Neuronal stem cell (in vitro differentiated cells): ENCODE results near the gene C18orf63.

Experiments
- DNase-seq: peaks from one replicate; pipeline ENCODE4 v3.0.0-alpha.2; 2013; ENCODE audit warnings: low spot score
- H2AFZ ChIP-seq: one replicate; pipeline ENCODE4 v1.6.1; 2013; ENCODE audit warnings: mild to moderate bottlenecking, low read length, inconsistent platforms
- H2AK5ac ChIP-seq: 2 replicates; pipeline ENCODE4 v1.6.1; 2013; ENCODE audit warnings: low read depth, mild to moderate bottlenecking, inconsistent platforms, low read length, moderate library complexity, mixed read lengths
- H2BK120ac ChIP-seq: 2 replicates; pipeline ENCODE4 v1.6.1; 2013; ENCODE audit warnings: low read depth, mild to moderate bottlenecking, inconsistent platforms, low read length, moderate library complexity, mixed read lengths
- H2BK12ac ChIP-seq: one replicate; pipeline ENCODE4 v1.6.1; 2013; ENCODE audit warnings: low read length, inconsistent platforms
- H2BK15ac ChIP-seq: 2 replicates; pipeline ENCODE4 v1.6.1; 2013; ENCODE audit warnings: mild to moderate bottlenecking, low read length, inconsistent platforms, mixed read lengths
- H2BK5ac ChIP-seq: one replicate; pipeline ENCODE4 v1.6.1; 2013; ENCODE audit warnings: inconsistent platforms, mild to moderate bottlenecking, low read length, moderate library complexity
- H3K14ac ChIP-seq: one replicate; pipeline ENCODE4 v1.6.1; 2013; ENCODE audit warnings: low read length, inconsistent platforms
- H3K18ac ChIP-seq: 2 replicates; pipeline ENCODE4 v1.6.1; 2013; ENCODE audit warnings: low read length, inconsistent platforms
- H3K23ac ChIP-seq: 2 replicates; pipeline ENCODE4 v1.6.1; 2013; ENCODE audit warnings: low read depth, mild to moderate bottlenecking, mixed read lengths, low read length, inconsistent platforms; ENCODE audit not compliant: poor library complexity
- H3K27ac ChIP-seq: replicated peaks from 3 replicates; pipeline ENCODE4 v1.5.1; 2013; ENCODE audit warnings: low read length, inconsistent platforms
- H3K27me3 ChIP-seq, 3 experiments: 2 replicates each; pipeline ENCODE4 v1.6.1; 2013; ENCODE audit warnings: low read length in 3 of 3, mild to moderate bottlenecking in 2 of 3, inconsistent platforms in 1 of 3, low read depth in 1 of 3, mixed read lengths in 1 of 3, moderate library complexity in 1 of 3; ENCODE audit not compliant: control insufficient read depth in 3 of 3, insufficient read depth in 3 of 3
- H3K36me3 ChIP-seq, 2 donors: replicated peaks in 1 of 2; 2 replicates each; pipeline ENCODE4 v1.6.1; 2013; ENCODE audit warnings: low read length in 2 of 2; ENCODE audit not compliant: control insufficient read depth in 2 of 2, insufficient read depth in 2 of 2
- H3K4ac ChIP-seq: 2 replicates; pipeline ENCODE4 v1.6.1; 2013; ENCODE audit warnings: inconsistent platforms, mild to moderate bottlenecking, low read length, moderate library complexity
- H3K4me1 ChIP-seq, 2 donors: 1 replicate in 1 of 2; 2 replicates in 1 of 2; pipeline ENCODE4 v1.6.1; 2013; ENCODE audit warnings: low read length in 2 of 2, low read depth in 1 of 2; ENCODE audit not compliant: control insufficient read depth in 2 of 2, insufficient read depth in 1 of 2
- H3K4me2 ChIP-seq: one replicate; pipeline ENCODE4 v1.6.1; 2013; ENCODE audit warnings: mild to moderate bottlenecking, low read length, inconsistent platforms; ENCODE audit not compliant: insufficient read depth, poor library complexity, severe bottlenecking
- H3K4me3 ChIP-seq, 2 donors: 2 replicates each; pipeline ENCODE4 v1.5.1; 2013; ENCODE audit warnings: low read length in 2 of 2, mild to moderate bottlenecking in 2 of 2, inconsistent platforms in 1 of 2, moderate library complexity in 1 of 2
- H3K79me1 ChIP-seq: one replicate; pipeline ENCODE4 v1.6.1; 2013; ENCODE audit warnings: low read depth, mild to moderate bottlenecking, inconsistent platforms, low read length, moderate library complexity
- H3K9ac ChIP-seq: one replicate; pipeline ENCODE4 v1.6.1; 2013; ENCODE audit warnings: mild to moderate bottlenecking, low read depth, low read length, inconsistent platforms; ENCODE audit not compliant: poor library complexity
- H3K9me3 ChIP-seq, 2 donors: replicated peaks in 1 of 2; 2 replicates each; pipeline versions ENCODE3 to v1.6.1; 2013; ENCODE audit warnings: low read length in 2 of 2, mild to moderate bottlenecking in 2 of 2, inconsistent platforms in 1 of 2, low read depth in 1 of 2, mixed read lengths in 1 of 2, moderate library complexity in 1 of 2; ENCODE audit not compliant: control insufficient read depth in 2 of 2, insufficient read depth in 1 of 2
- H4K8ac ChIP-seq: one replicate; pipeline ENCODE4 v1.6.1; 2013; ENCODE audit warnings: low read depth, mild to moderate bottlenecking, inconsistent platforms, low read length, moderate library complexity
- H4K91ac ChIP-seq: one replicate; pipeline ENCODE4 v1.6.1; 2013; ENCODE audit warnings: low read length, low read depth, mild to moderate bottlenecking, inconsistent platforms; ENCODE audit not compliant: poor library complexity
- WGBS, 2 donors: extraction: QIAGEN DNeasy Blood & Tissue Kit; methylation state at CpG; one replicate each; pipeline ENCODE4 v1.1.7; 2013; ENCODE audit warnings: missing lambda C conversion rate in 2 of 2, mixed read lengths in 1 of 2; ENCODE audit not compliant: insufficient read length in 2 of 2, insufficient replicate concordance in 1 of 2; ENCODE audit errors: extremely low coverage in 2 of 2; 5-methylcytosine and 5-hydroxymethylcytosine counted together

The C18orf63 gene

GRCh38 chr18:74299162-74299561, 16.5 kb upstream of the C18orf63 start:
- Histone ChIP-seq H3K4me2 (no peak overlapping the region), H3K4me3 (no peak overlapping the region), H2AFZ (no peak overlapping the region), H3K4me1 (peaks cover 0 to 1% of the 10 kb centered on the region in 2 donors), H4K8ac (no peak overlapping the region), H3K18ac (no peak overlapping the region), H3K36me3 (no peaks in the 10 kb centered on the region), H2BK12ac (no peak overlapping the region), H4K91ac (no peak overlapping the region), H2BK120ac (no peak overlapping the region), H3K79me1 (no peaks in the 10 kb centered on the region), H2AK5ac (no peak overlapping the region), H3K4ac (no peak overlapping the region), H2BK5ac (no peak overlapping the region), H3K27ac (no peak overlapping the region), H3K14ac (no peak overlapping the region), H3K27me3 (peaks cover 0 to 18% (median 0%) of the 10 kb centered on the region in 3 experiments), H3K9me3 (peaks cover 0 to 3% of the 10 kb centered on the region in 2 donors), H3K9ac (no peak overlapping the region), H2BK15ac (no peak overlapping the region), H3K23ac (no peak overlapping the region)
- no CpG with 5 or more reads among the region's 1 CpG for WGBS, 2 donors
- DNase-seq = no peak

- no peak overlapping the region for H2BK12ac ChIP-seq
- WGBS, 2 donors = no CpG with 5 or more reads among the region's 3 CpGs
These were observed 15.9 kb upstream of the C18orf63 start for GRCh38 chr18:74299746-74300145.

GRCh38 chr18:74303306-74303705, 12.3 kb upstream of the C18orf63 start:
- Histone ChIP-seq H3K18ac (no peak overlapping the region), H3K27me3 (peaks cover 0 to 24% (median 0%) of the 10 kb centered on the region in 3 experiments), H3K4me2 (no peak overlapping the region), H3K79me1 (no peaks in the 10 kb centered on the region), H2BK15ac (no peak overlapping the region), H2BK12ac (no peak overlapping the region), H3K36me3 (no peaks in the 10 kb centered on the region), H2AFZ (no peak overlapping the region), H3K9me3 (no peaks in the 10 kb centered on the region), H4K91ac (no peak overlapping the region), H3K9ac (no peak overlapping the region), H3K14ac (no peak overlapping the region), H3K27ac (no peak overlapping the region), H3K23ac (no peak overlapping the region), H3K4me3 (no peak overlapping the region), H2BK5ac (no peak overlapping the region), H2BK120ac (no peak overlapping the region), H4K8ac (no peak overlapping the region), H3K4me1 (peaks cover 0 to 1% of the 10 kb centered on the region in 2 donors), H3K4ac (no peak overlapping the region), H2AK5ac (no peak overlapping the region)
- no peak for DNase-seq
- WGBS, 2 donors = no CpG with 5 or more reads among the region's 5 CpGs

More at GRCh38 chr18:74299746-74300145, 15.9 kb upstream of the C18orf63 start:
- Histone ChIP-seq H3K4me2 (no peak overlapping the region), H2BK5ac (no peak overlapping the region), H2AK5ac (no peak overlapping the region), H3K36me3 (no peaks in the 10 kb centered on the region), H3K4ac (no peak overlapping the region), H3K27me3 (peaks cover 0 to 24% (median 0%) of the 10 kb centered on the region in 3 experiments), H3K4me1 (peaks cover 0 to 1% of the 10 kb centered on the region in 2 donors), H2AFZ (no peak overlapping the region), H3K27ac (no peak overlapping the region), H3K23ac (no peak overlapping the region), H3K9ac (no peak overlapping the region), H2BK120ac (no peak overlapping the region), H4K91ac (no peak overlapping the region), H4K8ac (no peak overlapping the region), H3K79me1 (no peaks in the 10 kb centered on the region), H2BK15ac (no peak overlapping the region), H3K4me3 (no peak overlapping the region), H3K18ac (no peak overlapping the region), H3K9me3 (no peaks in the 10 kb centered on the region), H3K14ac (no peak overlapping the region)
- DNase-seq = no peak

GRCh38 chr18:74303936-74304335, 11.7 kb upstream of the C18orf63 start:
- Histone ChIP-seq H2BK120ac (no peak overlapping the region), H3K36me3 (no peaks in the 10 kb centered on the region), H2BK5ac (no peak overlapping the region), H3K4me2 (no peak overlapping the region), H3K4ac (no peak overlapping the region), H3K27ac (no peak overlapping the region), H3K23ac (no peak overlapping the region), H3K4me1 (peaks cover 0 to 1% of the 10 kb centered on the region in 2 donors), H3K9me3 (no peaks in the 10 kb centered on the region), H3K9ac (no peak overlapping the region), H4K8ac (no peak overlapping the region), H2AFZ (no peak overlapping the region), H3K79me1 (no peaks in the 10 kb centered on the region), H3K18ac (no peak overlapping the region), H2AK5ac (no peak overlapping the region), H2BK15ac (no peak overlapping the region), H3K4me3 (no peak overlapping the region), H2BK12ac (no peak overlapping the region), H3K27me3 (peaks cover 0 to 24% (median 0%) of the 10 kb centered on the region in 3 experiments), H4K91ac (no peak overlapping the region), H3K14ac (no peak overlapping the region)
- WGBS, 2 donors = no CpG with 5 or more reads among the region's 1 CpG
- no peak for DNase-seq
